ENCODE results near the gene SH2D3C.

- TF ChIP-seq CTCF (IDR thresholded peaks at IDR 0.05): no peak
- TF ChIP-seq POLR2A (IDR thresholded peaks at IDR 0.05): no peak
- no peak for TF ChIP-seq EP300 (IDR thresholded peaks at IDR 0.05)
These were observed 66.6 kb downstream of the SH2D3C start for GRCh38 chr9:127711831-127712274.
